Body of pancreas (tissue), 4 donors: Measurements from ENCODE around the gene HNRNPL.

ENCODE experiments used
- POLR2A ChIP-seq, 3 donors: fragments of 450-650 bp; IDR thresholded peaks; one replicate each; pipeline ENCODE4 v1.6.1; 2016; ENCODE audit warnings: antibody characterized with exemption in 3 of 3, mild to moderate bottlenecking in 2 of 3
- TF ChIP-seq, protein P1 (sequence below), 7 experiments: fragments of 450-650 bp in 4 of 7; fragments of 200-600 bp in 3 of 7; sonication (generic) in 3 of 7; IDR thresholded peaks; one replicate each; pipeline ENCODE4 v1.5.1; 2016 to 2019; ENCODE audit warnings: antibody characterized with exemption in 7 of 7

DNA sequence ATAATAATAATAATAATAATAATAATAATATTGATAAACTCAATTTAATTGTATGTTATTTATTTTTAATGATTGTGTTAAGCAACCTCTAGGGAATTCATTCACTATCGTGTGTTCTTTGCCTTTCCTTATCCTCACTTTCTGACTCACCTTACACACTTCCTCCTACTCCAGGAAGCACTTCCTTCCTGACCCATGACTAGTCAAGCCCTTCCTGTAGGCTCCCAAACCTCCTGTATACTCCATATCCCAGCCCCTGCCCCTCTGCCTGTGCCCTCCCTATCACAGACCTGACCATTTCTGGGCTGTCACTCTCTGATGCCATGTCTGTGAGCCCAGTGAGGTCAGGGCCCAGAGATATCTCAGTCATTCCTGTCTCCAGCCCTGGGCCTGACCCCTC lies 44.6 kb downstream of the HNRNPL start:
- TF ChIP-seq, protein P1, sequence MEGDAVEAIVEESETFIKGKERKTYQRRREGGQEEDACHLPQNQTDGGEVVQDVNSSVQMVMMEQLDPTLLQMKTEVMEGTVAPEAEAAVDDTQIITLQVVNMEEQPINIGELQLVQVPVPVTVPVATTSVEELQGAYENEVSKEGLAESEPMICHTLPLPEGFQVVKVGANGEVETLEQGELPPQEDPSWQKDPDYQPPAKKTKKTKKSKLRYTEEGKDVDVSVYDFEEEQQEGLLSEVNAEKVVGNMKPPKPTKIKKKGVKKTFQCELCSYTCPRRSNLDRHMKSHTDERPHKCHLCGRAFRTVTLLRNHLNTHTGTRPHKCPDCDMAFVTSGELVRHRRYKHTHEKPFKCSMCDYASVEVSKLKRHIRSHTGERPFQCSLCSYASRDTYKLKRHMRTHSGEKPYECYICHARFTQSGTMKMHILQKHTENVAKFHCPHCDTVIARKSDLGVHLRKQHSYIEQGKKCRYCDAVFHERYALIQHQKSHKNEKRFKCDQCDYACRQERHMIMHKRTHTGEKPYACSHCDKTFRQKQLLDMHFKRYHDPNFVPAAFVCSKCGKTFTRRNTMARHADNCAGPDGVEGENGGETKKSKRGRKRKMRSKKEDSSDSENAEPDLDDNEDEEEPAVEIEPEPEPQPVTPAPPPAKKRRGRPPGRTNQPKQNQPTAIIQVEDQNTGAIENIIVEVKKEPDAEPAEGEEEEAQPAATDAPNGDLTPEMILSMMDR (IDR thresholded peaks at IDR 0.05): no peak
- TF ChIP-seq POLR2A (IDR thresholded peaks at IDR 0.05): no peak
